Measurements from ENCODE around the gene CAMKK2.

CAMKK2 gene

DNA sequence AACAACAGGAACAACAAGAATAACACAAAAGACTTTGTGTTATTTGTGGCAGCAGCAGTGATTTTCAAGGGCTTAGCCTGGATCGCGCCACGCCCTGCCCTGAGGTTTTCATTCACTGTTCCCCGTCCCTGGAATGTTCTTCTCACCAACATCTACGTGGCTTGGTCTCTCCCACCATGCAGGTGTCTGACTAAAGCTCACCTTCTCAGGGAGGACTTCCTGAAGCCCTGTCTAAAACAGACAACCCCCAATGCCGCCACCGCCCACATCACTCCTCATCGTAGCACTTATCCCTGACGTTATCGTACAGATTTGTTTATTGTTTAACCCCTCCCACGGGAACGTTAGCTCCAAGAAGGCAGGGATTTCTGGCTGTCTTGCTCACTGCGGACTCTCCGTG lies 46.1 kb downstream of the CAMKK2 start:
- Mint-ChIP-seq H3K4me1 (peaks cover 4% of the 10 kb centered on the region), H3K9me3 (no peaks in the 10 kb centered on the region), H3K27ac (no peak overlapping the region), H3K36me3 (peaks cover 31% of the 10 kb centered on the region), H3K4me3 (no peak overlapping the region), H3K27me3 (no peaks in the 10 kb centered on the region)

DNA sequence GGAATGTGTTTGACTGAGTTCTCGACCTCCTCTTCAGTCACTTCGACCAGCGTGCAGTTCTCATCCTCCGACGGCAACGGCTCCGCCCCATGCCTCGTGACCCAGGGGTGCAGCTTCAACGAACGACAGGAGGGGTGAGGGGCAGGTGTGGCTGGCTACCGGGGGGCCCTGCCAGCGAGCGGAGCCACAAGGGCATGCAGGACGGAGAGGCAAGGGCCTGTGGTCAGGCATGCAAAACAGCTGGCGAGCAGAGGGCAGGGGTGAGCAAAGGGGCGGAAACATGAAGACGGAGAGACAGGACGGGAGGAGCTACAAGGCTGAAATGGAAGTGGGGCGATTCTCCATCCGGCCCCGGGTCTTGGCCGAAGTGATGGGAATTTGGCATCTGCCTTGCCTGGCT lies 47.9 kb downstream of the CAMKK2 start:
- no peak overlapping the region for H3K4me3 Mint-ChIP-seq
- no peak overlapping the region for H3K27ac Mint-ChIP-seq
- no peaks in the 10 kb centered on the region for H3K9me3 Mint-ChIP-seq
- H3K36me3 Mint-ChIP-seq: peaks cover 26% of the 10 kb centered on the region
- no peaks in the 10 kb centered on the region for H3K27me3 Mint-ChIP-seq
- H3K4me1 Mint-ChIP-seq: peaks cover under 1% of the 10 kb centered on the region

DNA sequence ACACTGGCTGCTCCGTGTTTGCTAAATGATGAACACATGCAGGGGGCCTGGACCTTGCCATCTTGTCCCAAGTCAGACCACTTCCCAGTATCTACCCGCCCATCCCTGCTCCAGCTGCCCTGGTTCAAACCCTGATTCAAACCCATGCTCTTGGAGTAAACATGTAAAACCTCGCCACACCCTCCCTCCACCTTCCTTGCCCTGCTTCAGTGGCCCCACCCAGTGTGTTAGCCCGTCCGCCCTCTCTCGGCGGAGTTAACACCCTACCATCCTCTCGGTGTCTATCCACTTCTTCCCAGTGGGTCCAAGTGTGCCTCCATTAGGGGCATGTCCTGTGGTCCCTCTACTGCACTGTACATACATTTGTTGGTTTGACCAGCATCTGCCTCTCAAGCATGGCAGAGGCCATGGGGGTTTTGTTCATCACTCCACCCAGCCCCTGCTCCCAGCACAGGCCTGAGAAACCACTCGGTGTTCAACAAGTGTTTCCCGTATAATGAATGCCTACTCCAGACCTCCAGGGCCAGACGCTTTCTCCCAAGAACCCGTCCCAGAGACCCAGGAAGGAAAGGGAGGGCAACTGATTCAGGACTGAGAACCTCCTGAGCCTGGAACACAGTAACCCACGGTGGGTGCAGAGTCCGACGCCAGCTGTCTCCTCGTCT lies 49.5 kb downstream of the CAMKK2 start:
- no peak overlapping the region for H3K27ac Mint-ChIP-seq
- H3K4me1 Mint-ChIP-seq: peaks cover 3% of the 10 kb centered on the region
- H3K27me3 Mint-ChIP-seq: no peaks in the 10 kb centered on the region
- H3K4me3 Mint-ChIP-seq: no peak overlapping the region
- H3K9me3 Mint-ChIP-seq: no peaks in the 10 kb centered on the region
- peaks cover 15% of the 10 kb centered on the region for H3K36me3 Mint-ChIP-seq

DNA sequence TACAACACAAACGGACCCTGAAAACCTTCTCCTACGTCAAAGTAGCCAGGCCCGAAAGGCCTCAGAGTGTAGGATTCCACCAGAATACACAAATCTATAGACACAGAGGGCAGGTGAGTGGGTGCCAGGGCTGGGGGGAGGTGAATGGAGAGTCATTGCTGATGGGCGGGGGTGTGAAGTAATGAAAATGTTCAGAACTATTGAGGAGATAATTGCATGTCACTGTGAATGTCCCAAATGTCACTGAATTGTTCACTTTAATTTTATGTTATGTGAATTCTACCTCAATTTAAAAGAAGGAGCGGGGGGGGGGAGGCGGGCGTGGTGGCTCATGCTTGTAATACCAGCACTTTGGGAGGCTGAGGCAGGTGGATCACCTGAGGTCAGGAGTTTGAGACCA lies 50.6 kb downstream of the CAMKK2 start:
- Mint-ChIP-seq H3K4me1 (peaks cover 14% of the 10 kb centered on the region), H3K9me3 (no peaks in the 10 kb centered on the region), H3K36me3 (peaks cover 12% of the 10 kb centered on the region), H3K4me3 (no peak overlapping the region), H3K27ac (no peak overlapping the region), H3K27me3 (no peaks in the 10 kb centered on the region)

DNA sequence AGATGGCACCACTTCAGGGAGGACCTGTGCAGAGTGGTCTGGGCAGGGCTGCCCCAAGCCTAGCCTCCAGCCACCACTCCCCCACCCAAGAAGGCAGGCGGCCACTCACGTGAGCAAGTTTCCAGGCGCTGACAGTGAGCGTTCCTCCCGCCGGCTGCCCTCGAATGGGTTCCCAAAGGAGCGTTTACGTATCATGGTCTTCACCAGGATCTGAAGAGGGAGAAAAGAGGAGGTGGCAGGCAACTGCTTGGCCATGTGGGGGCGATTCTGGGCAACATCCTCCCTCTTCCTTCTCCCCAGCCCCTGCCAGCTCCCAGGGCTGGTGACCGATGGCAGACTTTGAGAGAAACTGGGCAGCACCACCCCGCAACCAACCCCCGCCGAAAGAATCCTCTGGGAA lies 51.5 kb downstream of the CAMKK2 start:
- Mint-ChIP-seq H3K36me3 (peaks cover 6% of the 10 kb centered on the region), H3K9me3 (no peaks in the 10 kb centered on the region), H3K4me1 (peaks cover 23% of the 10 kb centered on the region), H3K27ac (no peak overlapping the region), H3K27me3 (no peaks in the 10 kb centered on the region), H3K4me3 (no peak overlapping the region)

GRCh38 chr12:121241156-121241970 lies 55.1 kb downstream of the CAMKK2 start:
- Mint-ChIP-seq H3K4me3 (peak overlapping the region; percentile 81), H3K27me3 (no peaks in the 10 kb centered on the region), H3K4me1 (peaks cover 37% of the 10 kb centered on the region), H3K36me3 (no peaks in the 10 kb centered on the region), H3K27ac (peak overlapping the region; percentile 94), H3K9me3 (no peaks in the 10 kb centered on the region)

DNA sequence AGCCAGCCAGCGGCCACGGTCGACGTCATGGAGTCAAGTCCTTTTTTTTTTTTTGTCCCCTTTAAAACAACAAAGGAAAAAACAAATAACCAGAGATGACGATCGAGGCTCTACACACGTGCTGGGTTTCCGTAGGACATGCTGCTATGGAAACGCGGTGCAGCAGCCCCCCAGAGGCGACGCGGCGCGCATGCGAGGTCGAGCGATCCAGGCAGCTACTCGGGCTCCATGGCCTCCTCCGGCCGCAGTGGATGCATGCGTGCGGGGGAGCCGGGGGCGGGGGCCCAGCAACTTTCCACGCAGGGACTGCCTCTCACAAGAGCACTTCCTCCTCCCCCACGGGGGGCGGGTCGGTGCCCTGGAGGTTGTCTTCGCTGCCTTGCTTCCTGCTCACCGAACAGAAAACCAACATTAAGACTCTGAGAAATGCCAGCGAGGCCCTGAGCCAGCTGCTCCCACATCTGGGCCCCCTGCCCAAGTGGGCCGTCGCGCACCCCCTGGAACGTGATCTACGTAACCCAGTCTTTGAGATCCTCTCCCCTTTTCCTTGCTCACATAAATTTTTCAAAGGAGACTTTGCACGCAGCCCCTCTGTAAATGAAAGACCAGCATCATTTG lies 55.9 kb downstream of the CAMKK2 start:
- Mint-ChIP-seq H3K4me1 (peaks cover 37% of the 10 kb centered on the region), H3K36me3 (no peaks in the 10 kb centered on the region), H3K9me3 (no peaks in the 10 kb centered on the region), H3K4me3 (peak overlapping the region; percentile 81), H3K27me3 (no peaks in the 10 kb centered on the region), H3K27ac (peak overlapping the region; percentile 94)

- Mint-ChIP-seq H3K4me1 (peaks cover 37% of the 10 kb centered on the region), H3K36me3 (no peaks in the 10 kb centered on the region), H3K9me3 (no peaks in the 10 kb centered on the region), H3K27me3 (no peaks in the 10 kb centered on the region), H3K27ac (peak overlapping the region; percentile 94), H3K4me3 (peak overlapping the region; percentile 81)
These were observed 56.5 kb downstream of the CAMKK2 start for GRCh38 chr12:121240062-121240420.

GRCh38 chr12:121239351-121240061 lies 57.0 kb downstream of the CAMKK2 start:
- H3K4me3 Mint-ChIP-seq: peak overlapping the region; percentile 81

DNA sequence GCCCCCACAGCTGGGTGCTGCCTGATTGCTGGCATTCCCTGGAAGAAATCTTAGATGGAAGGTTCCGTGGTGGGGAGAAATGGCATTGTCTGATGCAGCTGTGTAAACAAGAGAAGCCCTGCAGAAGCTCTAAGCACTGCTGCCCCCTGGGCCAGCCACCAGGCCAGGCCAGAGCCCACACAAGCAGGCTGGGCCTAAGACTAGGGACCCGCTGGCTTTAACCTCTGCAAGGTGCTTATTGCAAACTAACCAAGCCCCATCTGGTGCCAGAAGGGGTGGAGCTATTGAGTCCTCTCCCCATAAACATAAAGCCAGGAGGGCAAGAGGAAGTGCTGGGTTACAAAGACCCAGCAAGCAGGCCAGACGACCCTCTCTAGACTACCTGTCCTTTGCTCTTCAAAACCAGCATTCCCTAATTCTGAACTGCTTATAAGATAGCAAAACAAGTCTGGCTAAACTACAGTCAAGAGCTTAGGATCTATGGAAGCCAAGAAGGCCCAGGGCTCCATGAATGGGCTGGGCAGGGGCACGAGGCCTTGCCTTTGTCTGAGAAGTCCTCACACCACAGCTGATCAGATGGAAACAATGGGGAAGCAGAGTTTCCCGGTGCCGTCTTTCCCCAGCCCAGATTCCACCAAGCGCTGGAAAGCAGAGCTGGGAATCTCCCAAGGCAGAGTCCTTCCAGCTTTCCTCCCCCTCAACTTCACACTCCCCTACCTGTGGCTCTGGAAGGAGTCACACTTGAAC lies 57.7 kb downstream of the CAMKK2 start:
- Mint-ChIP-seq H3K4me1 (peaks cover 37% of the 10 kb centered on the region), H3K9me3 (no peaks in the 10 kb centered on the region), H3K27me3 (no peaks in the 10 kb centered on the region), H3K36me3 (peaks cover 3% of the 10 kb centered on the region), H3K4me3 (no peak overlapping the region), H3K27ac (peak overlapping the region; percentile 85)

More at GRCh38 chr12:121239351-121240061, 57.0 kb downstream of the CAMKK2 start:
- Mint-ChIP-seq H3K27me3 (no peaks in the 10 kb centered on the region), H3K27ac (peak overlapping the region; percentile 94), H3K9me3 (no peaks in the 10 kb centered on the region), H3K36me3 (peaks cover 1% of the 10 kb centered on the region), H3K4me1 (peaks cover 37% of the 10 kb centered on the region)

DNA sequence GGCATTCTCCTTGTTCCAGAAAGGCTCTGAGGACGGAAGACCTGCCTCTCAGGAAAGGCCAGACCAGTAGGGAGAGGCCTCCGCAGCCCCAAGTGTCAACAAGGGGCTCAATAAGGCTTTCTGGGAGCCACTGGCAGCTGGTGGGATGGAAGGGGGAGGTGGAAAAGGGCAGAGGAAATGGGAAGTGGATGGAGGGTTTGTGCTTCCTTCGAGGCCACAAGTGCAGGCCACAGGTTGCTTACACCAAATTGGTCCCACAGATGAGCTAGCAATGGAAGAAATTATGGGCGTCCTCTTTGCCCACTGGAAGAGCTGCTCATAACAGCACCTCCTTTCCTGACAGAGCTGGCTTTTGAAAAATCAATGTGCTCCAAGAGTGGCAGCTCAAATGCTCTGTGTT lies 58.4 kb downstream of the CAMKK2 start:
- peak overlapping the region; percentile 77 for H3K27ac Mint-ChIP-seq
- H3K4me3 Mint-ChIP-seq: no peak overlapping the region
- H3K4me1 Mint-ChIP-seq: peaks cover 37% of the 10 kb centered on the region
- no peaks in the 10 kb centered on the region for H3K27me3 Mint-ChIP-seq
- H3K9me3 Mint-ChIP-seq: no peaks in the 10 kb centered on the region
- H3K36me3 Mint-ChIP-seq: peaks cover 3% of the 10 kb centered on the region

GRCh38 chr12:121237415-121237814 lies 59.1 kb downstream of the CAMKK2 start:
- Mint-ChIP-seq H3K27me3 (no peaks in the 10 kb centered on the region), H3K4me1 (peaks cover 37% of the 10 kb centered on the region), H3K4me3 (no peak overlapping the region), H3K9me3 (no peaks in the 10 kb centered on the region), H3K27ac (no peak overlapping the region), H3K36me3 (peaks cover 3% of the 10 kb centered on the region)

DNA sequence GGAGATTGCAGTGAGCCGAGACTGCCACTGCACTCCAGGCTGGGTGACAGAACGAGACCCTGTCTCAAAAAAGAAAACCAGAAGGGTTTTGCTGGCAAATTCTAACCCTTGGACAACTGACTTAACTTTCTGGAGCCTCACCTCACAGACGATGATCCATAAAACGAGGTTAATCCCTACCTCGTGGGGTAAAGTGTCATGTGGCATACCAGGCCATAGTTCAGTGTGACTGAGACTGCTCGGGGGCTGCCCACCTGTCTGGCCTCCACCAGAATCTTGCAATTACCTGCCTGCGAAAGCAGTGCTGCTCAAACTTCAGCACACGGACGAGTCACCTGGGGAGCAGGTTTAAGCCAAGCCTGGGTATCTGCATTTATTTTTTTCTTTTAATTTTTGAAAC lies 59.7 kb downstream of the CAMKK2 start:
- no peak overlapping the region for H3K27ac Mint-ChIP-seq
- peaks cover 31% of the 10 kb centered on the region for H3K4me1 Mint-ChIP-seq
- no peak overlapping the region for H3K4me3 Mint-ChIP-seq
- H3K9me3 Mint-ChIP-seq: no peaks in the 10 kb centered on the region
- H3K27me3 Mint-ChIP-seq: no peaks in the 10 kb centered on the region
- peaks cover 3% of the 10 kb centered on the region for H3K36me3 Mint-ChIP-seq

- peaks cover 7% of the 10 kb centered on the region for H3K36me3 Mint-ChIP-seq
- no peaks in the 10 kb centered on the region for H3K27me3 Mint-ChIP-seq
- H3K27ac Mint-ChIP-seq: no peak overlapping the region
- no peak overlapping the region for H3K4me3 Mint-ChIP-seq
- no peaks in the 10 kb centered on the region for H3K9me3 Mint-ChIP-seq
- peaks cover 11% of the 10 kb centered on the region for H3K4me1 Mint-ChIP-seq
These were observed 62.9 kb downstream of the CAMKK2 start for GRCh38 chr12:121233628-121234020.

- Mint-ChIP-seq H3K4me1 (peaks cover 11% of the 10 kb centered on the region), H3K36me3 (peaks cover 7% of the 10 kb centered on the region), H3K4me3 (no peak overlapping the region), H3K27ac (no peak overlapping the region), H3K27me3 (no peaks in the 10 kb centered on the region), H3K9me3 (no peaks in the 10 kb centered on the region)
These were observed 63.4 kb downstream of the CAMKK2 start for GRCh38 chr12:121232977-121233627.

Data from activated naive CD4-positive, alpha-beta T cell treated with anti-CD3 and anti-CD28 coated beads, Interleukin-2, amount 50 U/mL, for 24 hours (primary cell).